Activated CD4-positive, alpha-beta T cell treated with anti-CD3 and anti-CD28 coated beads for 4 hours (primary cell): ENCODE results near the gene FKBP14.
A peak's percentile ranks its signal among the peaks of the same experiment; 100 is the strongest.

Source experiments
- DNase-seq, 2 donors: peaks; one replicate each; pipeline ENCODE4 v3.0.0-alpha.2; 2020

The FKBP14 gene

GRCh38 chr7:30032310-30033125, 6.0 kb upstream of the FKBP14 start:
- no peak for DNase-seq

DNA sequence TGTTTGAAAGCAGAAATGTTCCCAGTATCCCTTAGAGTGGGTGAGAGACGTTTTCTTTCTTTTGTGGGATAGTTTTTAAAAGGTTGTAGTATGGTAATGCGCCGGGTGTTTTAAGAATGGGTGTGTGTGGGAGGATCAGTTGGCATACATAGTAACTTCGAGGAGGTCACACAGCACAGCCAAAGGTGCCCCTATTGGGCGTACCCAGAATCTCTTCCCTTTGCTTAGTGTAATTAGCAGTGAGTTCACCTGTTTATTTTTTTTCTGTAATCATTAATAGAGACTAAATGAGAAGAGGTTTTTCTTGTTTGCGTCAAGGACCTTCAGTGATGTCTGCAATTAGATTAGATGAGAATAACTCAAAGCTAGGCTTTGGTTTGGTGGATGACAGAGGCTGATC, 3.2 kb upstream of the FKBP14 start:
- DNase-seq: peak; percentile 16 to 17

GRCh38 chr7:30028749-30029635, 2.5 kb upstream of the FKBP14 start:
- peak in 1 of 2 donors; percentile 13 for DNase-seq

DNA sequence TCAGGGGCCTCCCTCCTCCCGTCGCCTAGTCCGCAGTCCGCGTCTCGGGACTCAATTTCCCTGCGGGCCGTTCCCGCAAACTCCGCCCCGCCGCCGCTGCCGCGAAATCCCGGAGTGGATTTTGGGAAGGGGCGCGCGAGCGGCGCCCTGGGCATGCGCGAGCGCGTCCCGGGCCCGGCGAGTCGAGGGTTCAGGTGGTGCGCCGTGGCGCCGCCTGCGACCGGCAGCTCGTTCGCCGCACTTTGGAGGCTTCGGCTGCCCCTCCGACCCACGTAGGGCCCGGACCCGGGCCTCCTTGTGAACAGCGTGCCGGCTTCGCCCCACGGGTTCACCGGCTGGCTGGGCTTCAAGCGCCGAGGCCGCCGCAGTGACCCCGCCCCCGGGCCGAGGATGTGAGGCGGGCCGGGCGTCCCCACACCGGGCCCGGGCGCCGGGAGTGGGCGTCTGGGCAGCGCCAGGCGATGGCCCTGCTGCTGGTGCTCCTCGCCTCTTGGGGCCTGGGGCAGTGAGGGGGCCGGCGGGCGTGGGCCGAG, 1.8 kb upstream of the FKBP14 start, which contains the start of gene PLEKHA8:
Gene PLEKHA8, plus strand, starts transcription at position 197 of the 533 bp plus-strand sequence. CDS start 351 bp downstream, outside the sequence.
- peak; percentile 81 to 88 for DNase-seq

DNA sequence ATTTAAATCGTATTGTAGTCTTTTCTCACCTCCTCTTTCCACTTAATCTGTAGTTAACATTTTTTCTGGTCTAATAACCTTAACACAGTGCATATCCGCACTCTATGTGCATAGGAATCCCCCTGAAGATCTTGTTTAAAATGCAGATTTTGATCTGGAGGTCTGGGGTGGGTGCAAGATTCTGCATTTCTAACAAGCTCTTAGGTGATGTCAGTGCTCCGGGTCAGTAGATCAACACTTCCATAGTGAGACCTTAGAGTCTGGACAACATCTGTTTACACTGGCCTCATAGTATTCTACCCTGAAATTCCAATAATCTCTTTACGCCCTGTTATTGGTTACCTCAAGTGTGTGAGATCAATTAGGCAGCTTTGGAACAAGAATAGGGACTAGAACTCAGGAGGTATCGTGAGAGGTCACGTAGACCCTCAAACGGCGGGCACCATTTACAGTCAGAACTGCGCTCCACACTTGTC, 1.3 kb upstream of the FKBP14 start:
- DNase-seq: no peak

GRCh38 chr7:30027065-30027456, 559 bp upstream of the FKBP14 start:
- peak; percentile 22 to 35 for DNase-seq

DNA sequence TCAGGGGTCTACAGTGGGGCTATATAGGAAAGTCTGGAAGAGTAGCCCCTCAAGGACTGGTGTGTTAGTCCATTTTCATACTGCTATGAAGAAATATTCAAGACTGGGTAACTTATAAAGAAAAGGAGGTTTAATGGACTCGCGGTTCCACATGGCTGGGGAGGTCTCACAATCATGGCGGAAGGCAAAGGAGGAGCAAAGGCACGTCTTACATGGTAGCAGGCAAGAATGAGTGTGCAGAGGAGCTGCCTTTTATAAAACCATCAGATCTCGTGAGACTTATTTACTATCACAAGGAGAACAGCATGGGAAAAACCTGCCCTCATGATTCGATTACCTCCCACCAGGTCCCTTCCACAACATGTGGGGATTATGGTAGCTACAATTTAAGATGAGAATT, 3.0 kb downstream of the FKBP14 start:
- DNase-seq: no peak

- no peak for DNase-seq
Observed at GRCh38 chr7:30022991-30023390, 3.5 kb downstream of the FKBP14 start.

GRCh38 chr7:30020535-30020934, 6.0 kb downstream of the FKBP14 start:
- DNase-seq: no peak

GRCh38 chr7:30019960-30020359, 6.5 kb downstream of the FKBP14 start:
- no peak for DNase-seq

DNA sequence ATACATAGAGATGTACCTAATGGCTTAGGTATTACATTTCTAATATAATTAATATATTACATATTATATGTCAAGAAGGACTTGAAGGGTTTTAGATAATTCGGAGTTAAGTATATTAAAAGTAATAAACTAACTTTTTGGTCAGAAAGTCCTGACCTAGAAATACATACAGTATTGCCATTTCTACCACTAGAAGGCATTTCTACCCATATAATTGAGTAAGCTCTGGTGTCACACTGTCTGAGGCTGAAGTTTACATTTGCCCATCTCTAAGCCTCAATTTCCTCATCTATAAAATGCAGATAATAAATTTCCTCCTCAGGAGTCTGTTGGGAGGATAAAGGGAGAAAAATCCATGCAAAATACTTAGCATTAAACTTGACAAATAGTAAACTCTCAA, 7.1 kb downstream of the FKBP14 start:
- DNase-seq: no peak

- no peak for DNase-seq
Observed at GRCh38 chr7:30018451-30018850, 8.1 kb downstream of the FKBP14 start.

- DNase-seq: no peak
Observed at GRCh38 chr7:30012757-30013156, 13.7 kb downstream of the FKBP14 start.

GRCh38 chr7:30010021-30010420, 16.5 kb downstream of the FKBP14 start:
- no peak for DNase-seq

DNA sequence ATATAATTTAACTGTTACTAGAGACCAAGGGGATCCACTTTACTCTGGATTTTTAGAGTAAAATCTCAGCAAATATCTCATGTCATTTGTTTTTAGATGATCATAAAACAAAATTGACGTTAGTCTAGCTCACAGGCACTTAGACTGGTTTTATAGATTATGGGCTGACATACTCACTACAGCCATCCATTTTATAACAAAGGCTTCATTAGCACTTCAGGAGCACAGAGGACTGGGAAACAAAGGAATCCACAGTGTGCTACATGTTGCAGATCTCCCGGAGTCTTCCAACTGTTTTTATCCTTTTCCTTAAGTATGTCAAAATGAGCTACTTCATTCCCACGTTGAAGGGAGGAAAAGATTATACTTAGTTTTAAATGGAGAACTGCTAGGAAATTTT, 21.0 kb downstream of the FKBP14 start:
- no peak for DNase-seq

DNA sequence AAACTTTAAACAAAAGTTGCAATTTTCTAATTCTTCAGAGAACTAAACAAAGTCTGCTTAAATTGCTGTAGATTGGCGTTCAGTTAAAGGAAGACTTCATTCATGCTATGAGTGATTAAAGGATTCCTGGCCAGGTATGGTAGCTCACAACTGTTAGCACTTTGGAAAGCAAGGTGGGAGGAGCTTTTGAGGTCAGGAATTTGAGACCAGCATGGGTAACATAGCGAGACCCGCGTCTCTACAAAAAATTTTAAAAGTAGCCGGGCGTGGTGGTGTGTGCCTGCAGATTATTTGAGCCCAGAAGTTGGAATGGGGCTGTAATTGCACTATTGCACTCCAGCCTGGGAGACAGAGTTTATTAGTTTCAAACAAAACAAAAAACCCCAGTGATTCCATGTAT, 23.4 kb downstream of the FKBP14 start:
- no peak for DNase-seq

DNA sequence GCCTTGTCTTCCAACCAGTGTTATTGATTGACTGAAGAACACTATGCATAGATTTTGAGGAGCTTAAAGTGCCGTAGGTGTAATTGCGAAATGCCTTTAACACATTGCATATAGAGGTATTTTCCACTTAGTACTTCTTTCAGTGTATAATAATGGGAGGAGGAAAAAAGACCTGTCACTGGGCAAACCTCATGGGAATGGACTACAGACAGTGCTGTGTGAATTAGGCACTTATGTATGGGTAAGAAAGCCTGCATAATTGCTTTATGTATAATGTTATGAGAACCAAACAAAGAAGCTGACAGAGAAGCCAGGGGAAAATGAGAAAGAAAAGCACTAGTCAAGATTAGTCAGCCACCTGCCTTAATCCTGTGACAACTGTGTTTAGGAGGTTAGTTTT, 24.5 kb downstream of the FKBP14 start:
- no peak for DNase-seq

- no peak for DNase-seq
Observed at GRCh38 chr7:29998489-29998888, 28.0 kb downstream of the FKBP14 start.

DNA sequence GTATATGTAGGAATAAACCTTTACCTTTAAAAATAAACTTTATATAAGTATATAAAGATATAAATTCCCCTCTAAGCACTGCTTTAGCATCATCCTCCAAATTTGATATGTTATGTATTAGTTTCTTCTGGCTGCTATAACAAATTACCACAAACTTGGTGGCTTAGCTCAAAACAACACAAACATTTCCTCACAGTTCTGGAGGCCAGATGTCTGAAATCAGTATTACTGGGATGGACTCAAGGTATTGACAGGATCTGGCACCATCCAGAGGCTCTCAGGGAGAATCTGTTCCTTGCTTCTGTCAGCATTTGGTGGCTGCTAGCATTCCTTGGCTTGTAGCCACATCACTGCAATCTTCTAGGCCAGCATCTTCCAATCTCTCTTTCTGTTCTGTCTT, 30.2 kb downstream of the FKBP14 start:
- DNase-seq: no peak

GRCh38 chr7:29995652-29996051, 30.9 kb downstream of the FKBP14 start:
- DNase-seq: no peak

GRCh38 chr7:29993140-29993539, 33.4 kb downstream of the FKBP14 start:
- DNase-seq: no peak

- no peak for DNase-seq
Observed at GRCh38 chr7:29991937-29992336, 34.6 kb downstream of the FKBP14 start.

DNA sequence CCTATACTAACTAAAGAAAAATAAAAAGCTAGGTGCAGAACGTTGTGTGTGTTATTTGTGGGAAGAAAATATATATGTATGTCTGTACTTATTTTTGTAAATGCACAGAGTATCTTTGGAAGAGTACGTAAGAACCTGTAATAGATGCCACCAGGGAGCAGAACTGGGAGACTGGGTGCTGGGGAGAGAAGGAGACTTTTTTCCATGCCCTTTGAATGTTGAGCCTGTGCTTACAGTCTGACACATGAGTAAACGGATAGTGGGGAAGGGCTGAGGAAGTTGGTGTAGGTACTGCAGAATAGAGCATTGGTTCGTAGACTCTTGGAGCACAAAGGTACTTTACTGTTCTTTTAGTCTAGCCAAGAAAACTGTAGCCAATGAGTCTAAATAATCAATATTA, 35.6 kb downstream of the FKBP14 start:
- no peak for DNase-seq
